Fibroblast of skin of right quadriceps (primary cell): Measurements from ENCODE around the gene FAM120B.

Experiments used
- DNase-seq: peaks from one replicate; pipeline ENCODE4 v3.0.0-alpha.2; 2013

FAM120B gene

DNA sequence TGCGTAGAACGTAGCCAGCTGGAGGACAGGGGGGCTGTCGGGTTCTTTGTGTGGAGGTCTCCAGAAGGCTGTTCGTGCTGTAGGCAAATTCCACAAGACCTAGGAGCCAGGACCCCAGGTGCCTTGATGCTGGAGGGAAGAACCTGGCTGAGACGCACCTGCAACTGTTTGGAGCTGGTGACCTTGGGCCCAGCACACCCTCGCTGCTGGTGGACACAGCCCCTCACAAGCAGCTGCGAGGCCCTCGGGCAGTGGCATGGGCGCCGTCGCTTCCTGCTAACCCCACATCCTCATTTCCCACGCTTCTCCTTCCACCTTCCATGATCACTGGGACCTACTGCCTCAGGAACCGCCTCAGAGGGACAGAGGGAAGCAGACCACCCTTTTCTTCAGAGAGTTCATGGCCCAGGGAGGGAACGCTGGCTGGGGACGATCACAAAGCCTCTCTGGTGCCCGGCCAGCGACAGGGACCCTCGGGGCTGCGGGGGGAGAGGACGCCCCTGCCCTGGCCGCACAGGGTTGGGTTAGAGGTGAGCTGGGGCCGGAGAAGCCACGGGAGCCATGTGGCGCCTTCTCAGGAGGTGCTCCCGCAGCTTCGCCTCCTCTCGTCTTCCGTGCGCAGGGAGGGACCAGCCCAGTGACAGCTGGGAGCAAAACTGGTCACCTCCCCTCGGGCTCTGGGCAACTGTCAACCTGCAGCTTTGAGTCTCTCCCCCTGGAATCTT lies 34.1 kb upstream of the FAM120B start:
- DNase-seq = no peak

DNA sequence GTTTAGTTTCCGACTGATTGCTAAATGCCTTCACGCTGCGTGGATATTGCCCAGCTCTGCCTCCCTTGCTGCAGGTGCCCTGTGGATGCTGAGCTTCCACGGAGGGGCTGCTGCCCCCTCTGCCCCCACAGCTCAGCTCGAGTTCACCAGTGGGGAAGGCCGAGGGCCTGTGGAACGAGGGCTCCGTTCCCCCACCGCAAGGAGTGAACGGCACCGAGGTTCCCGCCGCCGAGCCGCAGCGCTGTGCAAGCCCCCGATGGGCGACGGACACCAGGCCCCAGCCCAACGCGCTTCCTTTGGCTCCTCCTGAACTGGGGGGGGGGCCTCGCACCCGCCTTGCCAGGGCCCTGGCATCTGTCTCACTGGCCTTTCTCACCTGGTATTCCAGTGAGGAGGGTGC lies 33.4 kb upstream of the FAM120B start:
- DNase-seq = no peak

DNA sequence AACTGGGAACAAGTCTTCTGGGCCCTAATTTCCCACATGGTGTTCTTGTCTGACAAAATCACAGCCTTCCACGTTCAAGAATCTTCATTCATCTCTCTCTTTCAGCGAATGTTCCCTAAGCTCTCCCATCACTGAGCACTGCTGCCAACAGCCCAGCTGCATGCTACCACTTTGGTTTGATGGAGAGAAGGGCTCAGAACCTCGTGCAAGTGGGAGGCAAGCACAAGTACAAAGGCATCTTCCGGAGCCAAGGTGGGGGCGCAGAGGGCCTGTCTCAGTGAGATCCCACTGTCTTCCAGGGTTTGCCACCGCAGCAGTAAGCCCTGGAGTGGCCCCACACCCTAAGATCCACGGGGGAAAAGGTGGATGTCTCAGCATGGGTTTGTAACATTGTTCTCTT lies 32.9 kb upstream of the FAM120B start:
- no peak for DNase-seq

DNA sequence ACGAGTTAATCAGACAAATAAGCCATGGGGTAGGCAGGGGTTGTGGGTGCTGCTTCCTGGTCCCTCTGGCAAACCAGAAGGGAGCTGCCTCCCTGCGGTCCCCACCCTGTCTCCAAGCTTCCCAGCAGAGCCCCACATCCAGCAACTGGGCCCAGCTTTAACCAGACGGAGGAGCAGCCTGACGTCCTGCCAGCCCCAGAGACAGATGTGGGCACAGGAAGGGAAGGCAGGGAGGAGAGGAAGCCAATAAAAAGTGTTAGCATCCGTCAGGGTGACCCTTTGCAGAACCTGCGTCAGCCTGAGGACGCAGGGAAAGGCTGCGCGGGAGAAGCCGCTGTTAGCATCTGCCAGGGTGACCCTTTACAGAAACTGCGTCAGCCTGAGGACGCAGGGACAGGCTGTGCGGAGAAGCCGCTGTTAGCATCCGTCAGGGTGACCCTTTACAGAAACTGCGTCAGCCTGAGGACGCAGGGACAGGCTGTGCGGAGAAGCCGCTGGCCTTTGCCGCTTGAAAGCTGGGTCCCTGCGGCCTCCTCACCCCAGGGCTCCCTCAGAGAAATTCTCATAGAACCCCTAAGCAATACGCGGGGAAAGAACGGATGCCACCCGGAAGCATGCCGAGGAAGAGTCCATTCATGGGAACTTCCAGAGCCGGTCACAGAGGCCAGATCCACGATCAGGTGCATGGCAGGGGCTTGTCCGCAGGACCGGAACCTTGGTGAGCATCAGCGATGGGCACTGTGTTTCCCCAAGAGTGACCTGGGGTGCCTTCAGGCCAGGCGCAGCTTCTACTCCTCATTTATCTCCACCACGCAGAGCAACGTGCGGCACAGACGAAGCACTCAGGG lies 31.6 kb upstream of the FAM120B start:
- DNase-seq = no peak

DNA sequence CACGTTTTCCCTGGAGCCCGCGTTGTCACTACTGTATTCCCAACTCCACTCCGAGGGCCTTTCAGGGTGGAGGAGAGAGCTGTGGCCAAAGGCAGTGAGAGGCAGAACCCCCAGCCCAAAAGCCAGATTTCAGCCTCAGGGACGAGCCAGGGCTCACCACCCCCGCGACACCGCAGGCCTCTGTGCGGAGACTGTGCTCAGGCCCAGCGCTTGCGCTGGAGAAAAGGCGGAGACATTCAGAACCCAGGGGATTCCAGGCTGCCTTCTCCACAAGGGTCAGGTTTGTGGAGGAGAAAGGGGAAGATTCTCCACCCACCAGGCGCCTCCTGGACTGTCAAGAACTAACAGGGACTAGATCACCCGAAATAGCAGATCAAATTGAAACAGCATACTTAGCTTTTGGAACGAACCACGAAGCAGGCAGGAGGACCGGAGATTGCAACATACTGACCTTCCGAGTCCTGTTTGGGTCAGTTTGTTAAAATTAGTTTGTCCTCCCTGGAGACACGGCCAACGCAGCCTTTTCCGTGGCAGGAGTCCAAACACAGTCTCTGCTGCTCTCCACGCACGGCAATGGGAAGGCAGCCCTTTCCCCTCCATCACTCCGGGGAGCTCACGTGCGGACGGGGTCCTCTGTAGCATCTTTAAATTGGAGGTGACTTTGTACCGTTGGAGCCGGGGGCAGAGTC lies 30.0 kb upstream of the FAM120B start:
- DNase-seq = no peak

DNA sequence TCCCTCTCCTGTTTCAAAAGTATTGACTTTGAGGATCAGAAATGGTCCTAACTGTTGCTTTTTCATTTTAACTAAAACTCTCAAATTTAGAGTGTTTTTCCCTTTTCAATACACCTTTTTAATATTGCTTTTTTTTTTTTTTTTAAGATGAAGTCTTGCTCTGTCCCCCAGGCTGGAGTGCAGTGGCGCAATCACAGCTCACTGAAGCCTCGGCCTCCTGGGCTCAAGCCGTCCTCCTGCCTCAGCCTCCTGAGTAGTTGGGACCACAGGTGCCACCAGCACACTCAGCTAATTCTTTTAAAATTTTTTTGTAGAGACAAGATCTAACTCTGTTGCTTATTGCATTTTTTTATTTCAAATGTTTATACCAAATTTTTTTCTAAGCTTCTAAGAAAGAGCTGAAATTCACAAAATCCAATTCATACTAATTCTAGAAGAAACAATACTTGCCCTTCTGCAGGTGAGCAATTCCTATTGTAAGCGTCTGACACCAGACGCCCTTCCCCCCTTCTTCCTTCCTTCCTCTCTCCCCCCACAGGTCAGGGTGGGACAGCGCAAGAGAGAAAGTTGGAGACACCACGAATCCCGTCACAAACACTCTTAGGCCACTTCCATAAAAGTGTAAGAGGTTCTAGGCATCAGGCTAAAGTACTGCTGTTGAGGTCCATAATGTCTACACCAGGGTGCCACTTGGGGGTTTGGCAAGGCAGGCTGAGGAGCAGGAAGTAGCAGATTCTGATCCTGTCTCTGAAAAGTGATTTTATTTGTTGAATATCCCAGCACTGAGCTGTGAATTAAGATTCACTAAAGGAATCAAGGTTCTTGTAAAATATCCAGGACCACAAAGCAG lies 28.4 kb upstream of the FAM120B start:
- DNase-seq = no peak

DNA sequence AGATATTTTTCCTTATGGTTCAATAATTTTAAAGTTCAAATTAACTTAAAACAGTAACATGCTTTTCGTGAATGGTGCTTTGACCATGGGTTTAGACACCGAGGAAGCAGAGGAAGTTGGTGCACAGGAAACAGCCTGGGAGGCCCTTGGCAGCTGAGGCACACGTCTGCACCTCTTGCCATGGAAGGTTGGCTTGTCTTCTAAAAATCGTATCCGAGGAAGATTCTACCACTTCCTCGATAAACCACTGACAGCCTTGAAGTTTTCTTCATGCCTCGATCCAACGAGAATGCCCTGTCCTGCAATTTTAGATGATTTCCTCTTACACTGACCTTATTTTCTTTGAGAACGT lies 27.8 kb upstream of the FAM120B start:
- no peak for DNase-seq

DNA sequence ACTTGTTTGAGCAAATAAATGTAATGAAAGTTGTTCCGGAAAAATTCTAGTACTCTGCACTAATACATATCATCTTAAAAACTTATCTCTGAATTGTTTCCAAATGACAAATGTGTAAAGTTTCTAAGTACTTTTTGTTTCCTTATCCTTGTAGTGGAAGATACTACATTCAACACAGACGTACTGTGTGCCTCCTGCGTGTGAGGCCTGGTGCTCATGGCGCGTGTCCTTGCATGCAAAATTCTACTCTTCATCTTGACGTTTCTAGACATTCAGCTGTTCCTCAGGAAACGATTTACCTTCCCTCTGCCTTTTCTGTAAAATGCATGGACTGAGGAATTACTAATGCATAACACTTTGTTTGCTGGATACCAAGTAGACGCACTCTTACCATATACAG lies 27.1 kb upstream of the FAM120B start:
- no peak for DNase-seq

DNA sequence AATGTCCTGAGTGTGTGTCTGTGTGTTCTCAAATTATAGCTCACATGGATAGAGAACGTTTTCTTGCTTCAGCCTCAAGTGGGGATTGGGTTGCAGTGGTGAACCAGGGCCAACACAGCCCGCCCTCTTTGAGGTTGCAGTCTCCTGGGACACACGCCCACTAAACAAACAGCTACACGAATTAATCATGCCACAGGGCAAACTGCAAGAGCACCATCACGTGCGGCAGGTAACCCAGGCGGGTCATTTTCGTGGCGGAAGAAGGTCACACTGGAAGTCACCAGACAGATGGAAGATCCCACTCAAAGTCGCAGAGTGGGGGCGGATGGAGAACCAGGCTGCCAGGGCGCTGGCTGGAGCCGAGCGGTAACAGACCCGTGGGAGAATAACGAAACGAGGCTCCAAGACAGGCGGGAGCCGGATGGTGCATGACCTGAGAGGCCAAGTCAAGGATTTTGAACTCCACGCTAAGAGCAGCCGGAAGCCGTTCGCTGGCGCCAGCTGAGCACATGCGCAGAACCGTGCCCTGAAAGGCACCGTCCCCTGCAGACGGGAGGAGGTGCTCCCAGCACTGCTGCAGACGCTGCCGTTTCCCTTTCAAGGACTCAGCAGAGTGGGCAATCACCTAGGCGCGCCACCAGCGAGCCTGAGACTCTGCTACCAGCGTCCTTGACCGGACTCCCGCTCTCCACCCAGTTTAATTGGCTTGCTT lies 26.4 kb upstream of the FAM120B start:
- no peak for DNase-seq

DNA sequence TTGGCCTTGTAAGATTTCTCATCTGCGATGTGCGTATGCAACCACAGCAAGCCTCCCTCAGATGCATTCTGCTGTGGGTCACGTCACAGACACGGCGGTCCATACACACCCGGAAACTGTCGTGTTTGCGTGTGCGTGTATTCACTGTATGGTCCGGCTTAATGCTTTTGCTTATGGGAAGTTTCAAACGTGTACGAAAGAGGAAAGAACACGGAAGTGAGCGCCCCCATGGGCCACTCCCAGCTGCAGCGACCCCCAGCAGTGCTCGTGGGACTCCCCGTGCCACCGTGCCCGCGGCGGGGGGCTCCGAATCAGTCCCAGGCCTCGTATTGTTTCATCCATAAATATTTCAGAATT lies 25.9 kb upstream of the FAM120B start:
- DNase-seq = no peak

DNA sequence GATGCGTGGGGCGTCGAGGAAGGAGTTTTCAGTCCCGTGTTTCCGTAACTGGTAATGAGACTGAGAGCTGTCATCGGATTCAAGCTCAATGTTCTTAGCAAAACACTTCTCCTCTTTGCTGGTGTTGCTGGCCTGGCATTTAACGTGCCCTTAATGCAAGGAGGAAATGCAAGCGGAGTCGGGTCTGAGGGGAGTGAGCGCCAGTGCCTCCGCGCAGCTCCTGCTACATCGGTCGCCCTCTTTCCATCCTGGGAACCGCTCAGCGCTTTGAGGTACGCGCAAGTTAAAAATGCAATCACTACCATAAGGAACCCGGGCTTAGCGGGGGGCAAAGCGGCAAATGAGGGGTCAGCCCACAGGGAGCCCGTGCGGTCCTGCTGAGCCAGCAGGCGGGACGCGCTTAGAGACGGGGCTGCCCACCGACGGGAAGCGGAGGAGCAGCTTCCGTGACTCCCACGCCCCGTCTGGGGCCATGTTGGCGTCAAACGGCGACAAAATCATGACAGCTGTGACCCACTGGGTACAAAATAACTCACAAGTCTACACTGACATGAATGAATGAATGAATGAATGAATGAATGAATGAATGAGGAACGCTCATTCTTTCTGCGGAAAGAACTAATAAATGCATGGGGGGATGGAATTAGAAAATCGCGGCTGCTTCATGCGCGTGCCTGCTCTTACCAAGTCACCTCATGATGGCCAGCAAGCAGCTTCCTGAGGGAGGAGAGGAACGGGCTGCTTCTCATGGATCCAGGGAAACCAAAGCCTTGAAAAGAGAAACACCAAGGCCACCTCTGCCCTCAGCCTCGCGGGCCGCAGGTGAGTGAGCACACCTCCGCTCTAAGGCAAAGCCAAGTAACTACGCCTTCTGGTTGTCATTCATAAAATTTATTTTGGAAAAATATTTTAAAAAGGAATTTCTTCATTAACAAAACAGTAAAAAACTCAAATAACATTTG lies 24.9 kb upstream of the FAM120B start:
- DNase-seq = no peak

DNA sequence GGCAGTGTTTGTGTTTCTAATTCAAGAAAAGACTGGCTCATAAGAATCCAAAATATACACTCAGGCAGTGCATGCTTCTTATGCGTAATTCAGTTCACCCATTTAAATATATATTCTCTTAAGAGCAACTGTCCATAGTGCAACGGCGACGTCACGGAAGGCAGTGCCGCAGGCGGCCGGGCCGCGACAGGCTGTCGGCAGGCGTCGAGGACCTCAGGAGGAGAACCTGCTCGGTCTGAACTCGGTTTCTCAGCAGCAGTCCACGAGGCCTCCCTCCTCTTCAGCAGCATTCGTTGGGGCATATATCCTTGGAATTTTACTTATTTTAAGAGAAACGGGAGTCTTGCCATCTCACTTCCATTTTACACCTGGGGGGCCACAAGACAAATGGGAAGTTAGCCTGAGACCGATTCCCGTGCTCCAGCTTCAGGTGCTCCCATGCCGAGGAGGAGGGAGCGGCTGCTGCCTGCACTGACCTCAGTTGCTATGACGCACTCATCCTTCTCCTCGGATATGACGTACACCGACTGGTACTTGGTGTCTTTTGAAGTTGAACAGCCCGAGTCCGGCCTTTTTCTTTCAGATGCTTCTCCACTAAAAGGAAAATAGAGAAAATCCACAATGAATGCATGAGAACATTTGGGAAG lies 23.9 kb upstream of the FAM120B start:
- no peak for DNase-seq

DNA sequence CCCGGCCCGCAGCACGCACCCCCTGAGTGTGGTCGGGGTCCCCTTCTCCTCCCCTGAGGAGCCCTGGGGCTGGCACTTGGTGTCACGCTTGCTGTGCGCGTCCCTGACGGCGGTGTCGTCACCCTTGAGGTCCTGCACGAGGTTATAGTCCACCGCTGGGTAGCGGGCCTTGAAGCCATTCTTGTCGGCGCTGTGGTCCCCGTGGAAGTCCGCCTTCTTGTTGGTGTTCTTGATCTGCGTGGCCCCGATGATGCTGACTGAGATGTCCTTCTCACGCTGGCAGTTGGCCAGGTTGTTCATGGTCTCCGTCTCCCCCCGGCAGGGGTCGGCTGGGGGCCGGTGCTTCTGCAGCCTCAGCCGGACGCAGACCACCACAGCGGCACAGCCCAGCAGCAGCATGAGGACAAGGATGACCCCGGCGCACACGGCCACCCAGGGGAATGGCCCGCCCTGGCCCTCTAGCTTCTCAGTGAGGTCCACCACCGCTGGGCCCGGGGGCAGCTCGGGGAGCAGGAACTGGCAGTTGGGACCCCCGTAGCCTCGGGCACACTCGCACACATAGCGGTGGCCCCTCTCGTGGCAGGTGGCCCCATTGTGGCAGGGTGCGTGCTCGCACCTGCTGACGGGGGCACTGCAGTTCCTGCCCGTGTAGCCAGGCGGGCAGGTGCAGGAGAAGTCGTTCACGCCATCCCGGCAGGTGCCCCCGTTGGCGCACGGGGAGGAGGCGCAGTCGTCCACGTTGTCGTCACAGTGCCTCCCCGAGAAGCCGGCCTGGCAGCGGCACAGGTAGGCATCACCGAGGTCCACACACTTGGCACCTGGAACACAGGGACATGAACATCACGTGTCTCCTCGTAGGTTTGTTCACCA lies 23.1 kb upstream of the FAM120B start:
- no peak for DNase-seq

DNA sequence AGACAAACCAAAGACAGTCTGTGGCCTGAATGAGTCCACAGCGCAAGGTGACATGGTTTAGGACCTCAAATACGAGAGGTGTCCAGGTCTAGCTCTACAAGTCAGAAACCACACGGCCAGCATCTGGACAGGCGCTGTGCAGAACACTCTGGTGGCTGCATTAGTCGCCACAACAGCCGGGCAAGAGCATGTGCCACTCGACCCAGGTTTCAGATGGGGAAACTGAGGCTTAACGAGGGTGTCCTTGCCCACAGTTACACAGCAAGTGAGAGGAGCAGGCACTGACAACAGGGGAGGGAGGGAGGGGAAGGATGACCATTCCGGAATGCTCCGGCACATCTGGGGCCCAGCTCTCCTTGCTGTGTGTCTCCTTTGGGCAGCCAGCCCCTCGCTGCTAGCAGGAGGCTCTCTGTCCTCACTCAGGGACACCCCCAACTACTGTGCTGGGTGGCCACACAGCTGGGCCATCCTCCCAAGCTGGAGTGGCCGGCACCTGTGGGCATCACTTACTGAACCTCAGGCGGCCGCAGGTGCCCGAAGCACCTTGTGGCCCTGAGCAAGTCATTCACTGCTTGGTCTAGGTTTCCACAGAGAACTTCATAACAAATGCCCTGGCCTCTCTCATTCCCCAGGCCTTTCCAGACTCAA lies 22.3 kb upstream of the FAM120B start:
- no peak for DNase-seq

DNA sequence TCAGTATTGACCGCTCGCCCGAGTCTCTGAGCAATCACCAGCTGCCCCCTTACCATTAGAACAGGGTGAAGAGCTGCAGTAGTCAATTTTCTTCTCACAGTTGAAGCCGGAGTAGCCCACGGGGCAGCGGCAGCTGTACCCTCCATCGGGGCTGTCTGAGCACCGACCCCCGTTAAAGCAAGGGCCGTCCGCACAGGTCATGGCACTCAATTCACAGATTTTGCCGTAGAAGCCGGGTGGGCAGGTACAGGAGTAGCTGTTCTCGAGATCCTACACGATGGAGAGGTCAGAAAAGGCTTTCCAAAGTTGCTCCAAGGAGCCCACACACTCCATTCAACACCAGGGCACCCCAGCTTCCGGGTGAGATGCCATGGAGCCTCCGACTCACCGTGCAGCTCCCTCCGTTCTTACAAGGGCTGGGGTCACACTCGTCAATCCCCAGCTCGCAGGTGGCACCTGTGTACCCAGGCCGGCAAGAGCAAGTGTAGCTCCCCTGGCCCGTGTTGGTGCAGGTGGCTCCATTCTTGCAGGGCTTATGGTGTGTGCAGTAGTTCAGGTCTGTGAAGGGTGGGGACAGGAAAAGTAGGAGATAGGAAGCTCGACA lies 21.6 kb upstream of the FAM120B start:
- no peak for DNase-seq

DNA sequence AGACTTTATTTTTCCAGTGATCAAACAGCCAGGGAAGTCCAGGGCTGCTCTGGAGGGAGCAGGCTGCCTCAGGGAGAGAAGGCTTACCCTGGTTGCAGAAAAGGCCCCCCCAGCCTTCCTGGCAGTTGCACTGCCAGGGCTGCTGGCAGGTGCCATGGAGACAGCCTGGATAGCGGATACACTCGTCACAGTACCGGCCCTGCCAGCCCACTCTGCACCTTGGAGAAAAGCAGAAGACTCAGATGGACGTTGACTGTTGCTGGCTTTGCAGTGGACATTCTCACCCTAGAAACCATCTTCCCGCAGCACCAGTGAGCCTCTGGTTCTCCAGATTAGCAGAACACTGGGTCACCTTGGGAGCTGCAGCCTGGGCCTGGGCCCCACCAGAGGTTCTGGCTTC lies 21.1 kb upstream of the FAM120B start:
- DNase-seq = no peak

DNA sequence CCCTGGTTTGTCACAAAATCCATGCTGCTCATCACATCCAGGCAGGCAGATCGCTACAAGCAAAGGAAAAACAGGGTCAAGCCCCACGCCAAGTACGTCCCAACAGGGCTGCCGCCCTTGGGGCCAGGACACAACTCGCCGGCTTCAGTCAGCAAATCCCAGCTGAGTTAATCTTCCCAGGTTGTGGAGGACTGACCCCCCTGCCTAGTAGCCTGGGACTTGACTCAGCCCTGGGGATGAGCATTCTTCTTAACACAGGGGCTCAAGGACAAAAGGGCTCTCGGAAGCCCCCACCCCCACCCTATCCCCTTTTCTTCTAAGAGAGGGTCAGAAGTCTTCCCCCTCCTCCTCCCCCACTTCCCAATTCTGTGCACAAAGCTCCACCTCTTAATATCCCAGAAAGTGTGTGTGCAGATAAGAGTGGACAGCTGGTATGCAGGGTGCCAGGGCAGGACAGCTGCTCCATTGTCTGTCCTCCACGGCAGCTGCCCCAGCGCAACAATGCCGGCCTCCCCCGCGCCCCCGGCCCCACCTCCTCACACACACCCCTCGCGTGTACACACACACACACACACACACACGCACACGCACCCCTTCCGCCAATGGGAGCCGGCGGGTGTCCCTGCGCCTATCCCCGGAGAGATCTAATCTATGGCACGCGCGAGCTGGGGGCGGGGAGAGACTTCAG lies 20.2 kb upstream of the FAM120B start:
- DNase-seq = no peak

DNA sequence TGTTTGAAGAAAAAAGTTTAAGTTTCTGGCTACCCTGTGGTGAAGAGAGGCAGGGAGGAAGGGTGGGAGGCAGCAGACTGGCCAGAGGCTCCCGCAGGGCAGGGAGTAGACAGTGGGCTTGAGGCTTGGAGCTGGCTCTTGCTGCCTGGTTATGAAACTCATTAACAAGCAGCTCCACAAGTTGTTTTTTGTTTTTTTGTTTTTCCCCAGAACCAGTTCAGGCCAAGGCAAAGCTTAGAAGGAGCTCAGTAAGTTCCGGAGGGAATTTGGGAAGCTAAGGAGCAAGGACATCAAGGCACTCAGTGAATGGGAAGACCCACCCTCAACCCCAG lies 19.7 kb upstream of the FAM120B start:
- DNase-seq = no peak
